ENCODE results near the gene TSPO2.
"Not testable (repeated sequence)": the region's sequence is repeated elsewhere in the genome, so short reads cannot be mapped to it uniquely, and the experiment has no call there.

The TSPO2 gene
- total RNA-seq = 0 reads per million in 4 donors

- DNase-seq = no peak
Measured at GRCh38 chr6:41042226-41043055, at the start of gene TSPO2. Gene TSPO2 (plus strand): TSS chr6:41042467. CDS start chr6:41042986, 519 bp downstream.

- DNase-seq = no peak
Measured at GRCh38 chr6:40992746-40993145, 49.5 kb upstream of the TSPO2 start.

- DNase-seq = no peak
Measured at GRCh38 chr6:40996591-40997233, 45.6 kb upstream of the TSPO2 start.

GRCh38 chr6:40997234-40997957 is 44.9 kb upstream of the TSPO2 start:
- DNase-seq = no peak

GRCh38 chr6:40998661-40999060 is 43.6 kb upstream of the TSPO2 start:
- DNase-seq = no peak

- DNase-seq = peak in 1 of 5 donors; percentile 4
Measured at GRCh38 chr6:40999569-40999968, 42.7 kb upstream of the TSPO2 start.

- no peak for DNase-seq
Measured at GRCh38 chr6:41000248-41000647, 42.0 kb upstream of the TSPO2 start.

GRCh38 chr6:41002168-41002567 is 40.1 kb upstream of the TSPO2 start:
- DNase-seq = no peak

- peak in 4 of 5 donors; percentile 23 to 58 (median 44) for DNase-seq
Measured at GRCh38 chr6:41006217-41006616, 36.0 kb upstream of the TSPO2 start.

- not testable (repeated sequence) for DNase-seq
Measured at GRCh38 chr6:41006980-41007379, 35.3 kb upstream of the TSPO2 start.

GRCh38 chr6:41008011-41008410 is 34.3 kb upstream of the TSPO2 start:
- DNase-seq = no peak

- no peak for DNase-seq
Measured at GRCh38 chr6:41009669-41010068, 32.6 kb upstream of the TSPO2 start.

- no peak for DNase-seq
Measured at GRCh38 chr6:41011673-41012072, 30.6 kb upstream of the TSPO2 start.

- no peak for DNase-seq
Measured at GRCh38 chr6:41013466-41014153, 28.7 kb upstream of the TSPO2 start.

GRCh38 chr6:41014780-41015179 is 27.5 kb upstream of the TSPO2 start:
- DNase-seq = no peak

GRCh38 chr6:41015860-41016259 is 26.4 kb upstream of the TSPO2 start:
- not testable (repeated sequence) for DNase-seq

GRCh38 chr6:41017663-41018062 is 24.6 kb upstream of the TSPO2 start:
- DNase-seq = no peak

GRCh38 chr6:41021832-41022231 is 20.4 kb upstream of the TSPO2 start:
- DNase-seq = no peak

- no peak for DNase-seq
Measured at GRCh38 chr6:41022294-41022693, 20.0 kb upstream of the TSPO2 start.

GRCh38 chr6:41023114-41023513 is 19.2 kb upstream of the TSPO2 start:
- DNase-seq = no peak

GRCh38 chr6:41025966-41026530 is 16.2 kb upstream of the TSPO2 start:
- DNase-seq = no peak

GRCh38 chr6:41027241-41027640 is 15.0 kb upstream of the TSPO2 start:
- DNase-seq = no peak
